Lower leg skin (tissue), 3 donors: ENCODE measurements around the gene CCDC116.

ENCODE experiments used
- POLR2A ChIP-seq, 2 donors: fragments of 450-650 bp; IDR thresholded peaks; one replicate each; pipeline ENCODE4 v1.6.1; 2016 to 2017; ENCODE audit warnings: antibody characterized with exemption in 2 of 2, mild to moderate bottlenecking in 1 of 2, moderate library complexity in 1 of 2
- TF ChIP-seq, protein P1 (sequence below), 3 donors: fragments of 450-650 bp; IDR thresholded peaks; one replicate each; pipeline ENCODE4 v1.5.1; 2016; ENCODE audit warnings: antibody characterized with exemption in 3 of 3, mild to moderate bottlenecking in 3 of 3, moderate library complexity in 2 of 3

DNA sequence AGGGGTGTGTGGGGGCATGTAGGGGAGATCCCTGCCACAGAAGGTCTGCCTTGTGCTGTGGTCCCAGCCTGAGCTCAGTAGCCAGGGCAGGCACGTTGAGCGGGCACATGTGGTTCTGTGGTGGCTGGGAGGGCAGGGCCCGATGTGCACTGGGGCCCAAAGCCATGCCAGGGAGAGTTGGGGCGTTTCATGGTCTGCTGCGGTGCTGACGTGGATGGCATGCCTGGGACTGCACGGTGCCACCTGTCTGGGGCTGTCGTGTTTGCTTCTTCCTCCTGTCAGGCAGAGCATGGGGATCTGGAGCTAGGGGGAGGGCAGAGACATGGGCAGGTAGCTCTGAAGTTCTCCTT, 52.6 kb downstream of the CCDC116 start:
- TF ChIP-seq, protein P1, sequence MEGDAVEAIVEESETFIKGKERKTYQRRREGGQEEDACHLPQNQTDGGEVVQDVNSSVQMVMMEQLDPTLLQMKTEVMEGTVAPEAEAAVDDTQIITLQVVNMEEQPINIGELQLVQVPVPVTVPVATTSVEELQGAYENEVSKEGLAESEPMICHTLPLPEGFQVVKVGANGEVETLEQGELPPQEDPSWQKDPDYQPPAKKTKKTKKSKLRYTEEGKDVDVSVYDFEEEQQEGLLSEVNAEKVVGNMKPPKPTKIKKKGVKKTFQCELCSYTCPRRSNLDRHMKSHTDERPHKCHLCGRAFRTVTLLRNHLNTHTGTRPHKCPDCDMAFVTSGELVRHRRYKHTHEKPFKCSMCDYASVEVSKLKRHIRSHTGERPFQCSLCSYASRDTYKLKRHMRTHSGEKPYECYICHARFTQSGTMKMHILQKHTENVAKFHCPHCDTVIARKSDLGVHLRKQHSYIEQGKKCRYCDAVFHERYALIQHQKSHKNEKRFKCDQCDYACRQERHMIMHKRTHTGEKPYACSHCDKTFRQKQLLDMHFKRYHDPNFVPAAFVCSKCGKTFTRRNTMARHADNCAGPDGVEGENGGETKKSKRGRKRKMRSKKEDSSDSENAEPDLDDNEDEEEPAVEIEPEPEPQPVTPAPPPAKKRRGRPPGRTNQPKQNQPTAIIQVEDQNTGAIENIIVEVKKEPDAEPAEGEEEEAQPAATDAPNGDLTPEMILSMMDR (IDR thresholded peaks at IDR 0.05), result no peak
- no peak for TF ChIP-seq POLR2A (IDR thresholded peaks at IDR 0.05)
